B cell (primary cell): ENCODE results near the gene CREB3L1. TPM values are rescaled to one million over a fixed set of nuclear protein-coding genes. Genes with fewer than 3 reads are reported as not detected.

Source experiments
- ATAC-seq: fragments of 200-7000 bp; cut with Tn5 transposase; one replicate; pipeline ENCODE4 v1.10.0; 2021; ENCODE audit warnings: low read depth, mild to moderate bottlenecking, moderate number of reproducible peaks, moderate library complexity
- CTCF ChIA-PET: fragments of 350-600 bp; sonication (Branson Sonifier 250); formaldehyde crosslinking; loops from one replicate; lab custom pipeline; 2021; ENCODE audit warnings: antibody characterized with exemption, inconsistent platforms; lab: Charles Lee
- POLR2A ChIA-PET: fragments of 350-600 bp; sonication (Branson Sonifier 250); formaldehyde crosslinking; loops from one replicate; lab custom pipeline; 2021; ENCODE audit warnings: antibody characterized with exemption; lab: Charles Lee
- DNase-seq: peaks from one replicate; pipeline ENCODE4 v3.0.0; 2013
- H2AFZ ChIP-seq: 2 replicates; pipeline ENCODE4 v1.6.1; 2012; ENCODE audit warnings: mild to moderate bottlenecking, low read depth, low read length; ENCODE audit not compliant: insufficient read depth, poor library complexity, severe bottlenecking
- H3K27ac ChIP-seq, 2 donors: 1 replicate in 1 of 2; 2 replicates in 1 of 2; pipeline ENCODE4 v1.5.1; 2012 to 2013; ENCODE audit warnings: low read length in 2 of 2, mild to moderate bottlenecking in 2 of 2, moderate library complexity in 1 of 2
- H3K27me3 ChIP-seq, 4 experiments: fragments of 200-600 bp in 1 of 4; sonication (generic) in 1 of 4; replicated peaks in 1 of 4; 1 replicate in 2 of 4; 2 replicates in 2 of 4; pipeline versions ENCODE4 v1.6.1 to v1.7.0; 2013 to 2016; ENCODE audit warnings: low read length in 3 of 4, mild to moderate bottlenecking in 2 of 4, mixed read lengths in 1 of 4, moderate library complexity in 1 of 4; ENCODE audit not compliant: insufficient read depth in 4 of 4, control insufficient read depth in 3 of 4; ENCODE audit errors: control extremely low read depth in 1 of 4
- H3K36me3 ChIP-seq, 2 experiments: replicated peaks in 1 of 2; 1 replicate in 1 of 2; 2 replicates in 1 of 2; pipeline versions ENCODE4 v1.6.1 to v1.7.1; 2013; ENCODE audit warnings: low read length in 1 of 2; ENCODE audit not compliant: insufficient read depth in 2 of 2, control insufficient read depth in 1 of 2; ENCODE audit errors: control extremely low read depth in 1 of 2, extremely low read depth in 1 of 2
- H3K4me1 ChIP-seq, 2 donors: fragments of 200-600 bp in 1 of 2; sonication (generic) in 1 of 2; 1 replicate in 1 of 2; 2 replicates in 1 of 2; pipeline versions ENCODE4 v1.5.1 to v1.6.1; 2013 to 2017; ENCODE audit warnings: low read length in 2 of 2; ENCODE audit not compliant: control insufficient read depth in 2 of 2, insufficient read depth in 2 of 2
- H3K4me2 ChIP-seq: replicated peaks from 2 replicates; pipeline ENCODE3; 2012; ENCODE audit warnings: mild to moderate bottlenecking, low read depth, low read length; ENCODE audit not compliant: poor library complexity, severe bottlenecking
- H3K4me3 ChIP-seq, 5 experiments: fragments of 200-600 bp in 1 of 5; sonication (generic) in 1 of 5; 1 replicate in 3 of 5; 2 replicates in 2 of 5; pipeline versions ENCODE4 v1.5.1 to v1.7.0; 2011 to 2016; ENCODE audit warnings: low read length in 4 of 5, mild to moderate bottlenecking in 4 of 5, low read depth in 2 of 5, control low read depth in 1 of 5, moderate library complexity in 1 of 5; ENCODE audit not compliant: insufficient read depth in 1 of 5; ENCODE audit errors: control extremely low read depth in 1 of 5, extremely low read depth in 1 of 5
- H3K79me2 ChIP-seq: fragments of 200-600 bp; sonication (generic); one replicate; pipeline ENCODE4 v1.6.0; 2016; ENCODE audit warnings: low read length; ENCODE audit not compliant: control insufficient read depth, insufficient read depth
- H3K9ac ChIP-seq: fragments of 200-600 bp; sonication (generic); 2 replicates; pipeline ENCODE4 v1.6.1; 2017; ENCODE audit warnings: mild to moderate bottlenecking, low read length, moderate library complexity
- H3K9me3 ChIP-seq, 3 donors: one replicate each; pipeline versions ENCODE4 v1.6.1 to v1.7.1; 2013; ENCODE audit warnings: low read length in 2 of 3; ENCODE audit not compliant: control insufficient read depth in 2 of 3, insufficient read depth in 1 of 3; ENCODE audit errors: control extremely low read depth in 1 of 3
- H4K20me1 ChIP-seq: 2 replicates; pipeline ENCODE4 v1.6.0; 2012; ENCODE audit warnings: mild to moderate bottlenecking, low read length; ENCODE audit not compliant: insufficient read depth, control insufficient read depth, poor library complexity, severe bottlenecking
- H3K27ac Mint-ChIP-seq: one replicate; pipeline ENCODE4 v1.8.0; 2021; ENCODE audit warnings: mixed read lengths
- H3K27me3 Mint-ChIP-seq: one replicate; pipeline ENCODE4 v1.8.0; 2021; ENCODE audit warnings: mixed read lengths
- H3K4me1 Mint-ChIP-seq: one replicate; pipeline ENCODE4 v1.8.0; 2021; ENCODE audit warnings: mixed read lengths
- H3K4me3 Mint-ChIP-seq: one replicate; pipeline ENCODE4 v1.8.0; 2021; ENCODE audit warnings: mixed read lengths
- H3K9me3 Mint-ChIP-seq: one replicate; pipeline ENCODE4 v1.8.0; 2022; ENCODE audit warnings: mixed read lengths; ENCODE audit not compliant: insufficient read depth
- CTCF ChIP-seq: fragments of 200-600 bp; IDR thresholded peaks from one replicate; pipeline ENCODE4 v1.8.0; 2022; ENCODE audit warnings: antibody characterized with exemption, mild to moderate bottlenecking
- EZH2 ChIP-seq: IDR thresholded peaks from 2 replicates; pipeline ENCODE4 v1.6.1; 2012; ENCODE audit warnings: borderline replicate concordance, low read depth, mild to moderate bottlenecking, moderate library complexity, low read length; ENCODE audit not compliant: insufficient read depth, poor library complexity, severe bottlenecking
- WGBS: methylation state at CpG from one replicate; pipeline ENCODE4 v1.1.5; 2013; ENCODE audit warnings: missing lambda C conversion rate; ENCODE audit not compliant: insufficient coverage; 5-methylcytosine and 5-hydroxymethylcytosine counted together
- intact Hi-C: fragments of 100-400 bp; cut with micrococcal nuclease; formaldehyde crosslinking; loops from one replicate; pipeline ENCODE4 v1.10.0; 2022
- polyA plus RNA-seq: library from polyadenylated mRNA; depleted of rRNA; stranded (reverse); fragments of >200 nt; gene quantifications from 2 replicates; pipeline ENCODE4 v1.2.3, GENCODE V29; 2012
- total RNA-seq, 2 donors: library from RNA; stranded (reverse); fragments of 120-200 nt in 1 of 2; gene quantifications; 1 replicate in 1 of 2; 2 replicates in 1 of 2; pipeline versions ENCODE4 v1.2.3 to v1.2.4, GENCODE V29; 2013 to 2022

Gene CREB3L1
- total and polyA plus RNA-seq, 2 donors (not counting 1 experiment from before 2014, with no cell fraction given) = not detected

- intact Hi-C loops = no loop called here
- CTCF ChIA-PET = interaction anchor here (1.0 to 3.7 kb wide), 3 partner anchors 11 to 42 kb away, joined by 3 to 18 read pairs (median 3); no protein-coding TSS in a partner anchor
- Histone ChIP-seq H3K79me2 (peaks cover 81% of the 10 kb centered on the region), H3K9me3 (no peaks in the 10 kb centered on the region), H4K20me1 (peaks cover 64% of the 10 kb centered on the region), H3K27me3 (no peaks in the 10 kb centered on the region), H3K27ac (no peak overlapping the region), H3K36me3 (peaks cover 0 to 2% of the 10 kb centered on the region in 2 experiments), H3K9ac (no peak overlapping the region), H2AFZ (no peak overlapping the region), H3K4me2 (no peak overlapping the region), H3K4me3 (no peak overlapping the region), H3K4me1 (peaks cover 23 to 36% of the 10 kb centered on the region in 2 donors)
- H3K9me3 Mint-ChIP-seq = no peaks in the 10 kb centered on the region
- TF ChIP-seq EZH2 (no peak), CTCF (no peak)
- H3K27me3 Mint-ChIP-seq = no peaks in the 10 kb centered on the region
- no peak overlapping the region for H3K27ac Mint-ChIP-seq
- DNase-seq (no peak), ATAC-seq (no peak)
- H3K4me3 Mint-ChIP-seq = no peak overlapping the region
- WGBS = 94% methylated on average over 8 of the region's 8 CpGs
- POLR2A ChIA-PET = interaction anchor here (0.5 kb wide), 1 partner anchor 265 kb away, joined by 6 read pairs; no protein-coding TSS in a partner anchor
- H3K4me1 Mint-ChIP-seq = peaks cover 41% of the 10 kb centered on the region
Observed at GRCh38 chr11:46351148-46351547, 73.7 kb downstream of the CREB3L1 start.

GRCh38 chr11:46351606-46352005 is 74.1 kb downstream of the CREB3L1 start:
- Histone ChIP-seq H3K4me2 (no peak overlapping the region), H3K36me3 (peaks cover 0 to 2% of the 10 kb centered on the region in 2 experiments), H2AFZ (no peak overlapping the region), H4K20me1 (peaks cover 69% of the 10 kb centered on the region), H3K9ac (no peak overlapping the region), H3K4me1 (peaks cover 18 to 31% of the 10 kb centered on the region in 2 donors), H3K27ac (no peak overlapping the region), H3K79me2 (peaks cover 81% of the 10 kb centered on the region), H3K27me3 (no peaks in the 10 kb centered on the region), H3K9me3 (no peaks in the 10 kb centered on the region), H3K4me3 (no peak overlapping the region)
- peaks cover 36% of the 10 kb centered on the region for H3K4me1 Mint-ChIP-seq
- TF ChIP-seq CTCF = no peak
- TF ChIP-seq EZH2 = no peak
- CTCF ChIA-PET = interaction anchor here (1.6 to 3.7 kb wide), 2 partner anchors 11 to 16 kb away, joined by 3 to 18 read pairs; no protein-coding TSS in a partner anchor
- H3K9me3 Mint-ChIP-seq = no peaks in the 10 kb centered on the region
- intact Hi-C loops = no loop called here
- ATAC-seq = no peak
- no peak overlapping the region for H3K4me3 Mint-ChIP-seq
- H3K27ac Mint-ChIP-seq = no peak overlapping the region
- POLR2A ChIA-PET = no interaction called here
- H3K27me3 Mint-ChIP-seq = no peaks in the 10 kb centered on the region
- 100% methylated on average over 4 of the region's 5 CpGs for WGBS
- no peak for DNase-seq
